ENCODE results near the gene PTPRK. TPM values are rescaled to one million over a fixed set of nuclear protein-coding genes. Genes with fewer than 3 reads are reported as not detected.

Gene PTPRK
- total and polyA plus RNA-seq, 2 of the 13 experiments (the other 11 are each of a cell fraction or from before 2014, with no cell fraction given): 43.6 to 98.3 TPM

DNA sequence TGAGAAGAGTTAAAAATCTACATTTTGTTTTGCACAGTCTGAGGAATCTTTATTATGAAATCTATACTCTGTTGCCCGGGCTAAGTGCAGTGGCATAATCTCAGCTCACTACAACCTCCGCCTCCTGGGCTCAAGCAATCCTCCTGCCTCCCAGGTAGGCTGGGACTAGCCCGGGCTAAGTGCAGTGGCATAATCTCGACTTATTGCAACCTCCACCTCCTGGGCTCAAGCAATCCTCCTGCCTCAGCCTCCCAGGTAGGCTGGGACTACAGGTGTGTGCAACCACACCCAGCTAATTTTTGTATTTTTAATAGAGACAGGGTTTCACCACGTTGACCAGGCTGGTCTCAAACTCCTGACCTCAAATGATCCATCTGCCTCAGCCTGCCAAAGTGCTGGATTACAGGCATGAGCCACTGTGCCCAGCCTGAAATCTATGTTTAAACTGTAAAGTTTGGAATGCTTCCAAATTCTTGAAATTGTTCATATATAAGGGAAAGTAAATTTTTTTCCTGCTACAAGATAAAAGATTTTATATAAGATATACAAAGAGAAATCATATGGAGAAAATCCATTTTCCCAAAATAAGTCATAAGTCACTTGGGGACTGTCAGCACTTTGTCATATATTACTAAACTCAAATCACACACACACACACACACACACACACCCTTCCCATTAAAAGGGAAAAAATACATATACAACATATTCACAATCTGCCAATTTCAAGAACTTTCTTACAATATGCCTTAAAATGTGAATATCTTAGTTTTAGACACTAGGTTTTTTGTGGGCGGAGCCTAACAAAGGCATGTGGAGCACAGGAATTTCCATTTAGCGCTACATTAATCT lies 19.4 kb downstream of the PTPRK start:
- ATAC-seq: no peak
- H3K9me3 ChIP-seq (ENCODE audit: low read length): no peaks in the 10 kb centered on the region
- 73% methylated on average over 7 of the region's 7 CpGs for WGBS (ENCODE audit: low lambda C conversion rate)
- H3K27me3 ChIP-seq (ENCODE audit: control insufficient read depth in 1 of 2, insufficient read depth in 2 of 2, low read length in 2 of 2): no peaks in the 10 kb centered on the region
- H3K36me3 ChIP-seq (replicated peaks in 1 of 2; ENCODE audit: control insufficient read depth in 1 of 2, insufficient read depth in 2 of 2, low read length in 2 of 2): no peaks in the 10 kb centered on the region; a peak in 1 of 5 replicates
- peak overlapping the region; percentile 91 for H3K27ac ChIP-seq (ENCODE audit: extremely low read length, insufficient read depth, low read length)
- no peak overlapping the region for H3K4me3 ChIP-seq (replicated peaks in 1 of 3; ENCODE audit: insufficient read depth in 1 of 3, low read depth in 2 of 3, low read length in 3 of 3)
- no peak overlapping the region for H3K4me2 ChIP-seq (ENCODE audit: low read depth, low read length)
- DNase-seq (ENCODE audit: low spot score): no peak
- peaks cover 95% of the 10 kb centered on the region for H3K79me2 ChIP-seq (ENCODE audit: insufficient read depth, low read length)
- H2AFZ ChIP-seq (ENCODE audit: low read length): no peak overlapping the region
- peak overlapping the region; percentile 25; the same call in 1 of the 2 replicates for H3K9ac ChIP-seq (ENCODE audit: insufficient read depth, low read depth, low read length)
- in situ Hi-C loops (cut with HindIII; ENCODE audit: extremely low pct_ligation_motif_present, low pct_unique_long_range_greater_than_20kb): no loop called here
- H4K20me1 ChIP-seq (ENCODE audit: insufficient read depth, low read length): no peaks in the 10 kb centered on the region
- no TSS peak for BruUV-seq (replicated peaks)
- intact Hi-C loops (cut with micrococcal nuclease; ENCODE audit: unreplicated experiment): no loop called here
- CTCF ChIA-PET (ENCODE audit: low intra/inter-chr PET ratio, low total read pairs): no interaction called here
- peaks cover 100% of the 10 kb centered on the region for H3K4me1 ChIP-seq (ENCODE audit: insufficient read depth, low read length)
- POLR2A ChIA-PET: interaction anchor here (3.5 kb wide), 1 partner anchor 19 kb away, joined by 30 read pairs; the partner anchor contains the start of gene PTPRK
- no peak for FAIRE-seq
- TF ChIP-seq GATAD2A (CRISPR knock-in tag; IDR thresholded peaks at IDR 0.05): 0 out of 2 replicates have a peak, but pooled peaks have one; percentile 25
- TF ChIP-seq ZMYM2 (CRISPR knock-in tag; IDR thresholded peaks at IDR 0.05): 0 out of 2 replicates have a peak, but pooled peaks have one; percentile 31
- peak; percentile 53; the same call in 1 of the 2 replicates for TF ChIP-seq ZMYM3 (CRISPR knock-in tag; IDR thresholded peaks at IDR 0.05)
- TF ChIP-seq POGZ (CRISPR knock-in tag; IDR thresholded peaks at IDR 0.05): peak; percentile 46; the same call in 1 of the 2 replicates
- no peak for TF ChIP-seq TBX2 (CRISPR knock-in tag; IDR thresholded peaks at IDR 0.05; ENCODE audit: borderline replicate concordance)
- TF ChIP-seq, protein P1, sequence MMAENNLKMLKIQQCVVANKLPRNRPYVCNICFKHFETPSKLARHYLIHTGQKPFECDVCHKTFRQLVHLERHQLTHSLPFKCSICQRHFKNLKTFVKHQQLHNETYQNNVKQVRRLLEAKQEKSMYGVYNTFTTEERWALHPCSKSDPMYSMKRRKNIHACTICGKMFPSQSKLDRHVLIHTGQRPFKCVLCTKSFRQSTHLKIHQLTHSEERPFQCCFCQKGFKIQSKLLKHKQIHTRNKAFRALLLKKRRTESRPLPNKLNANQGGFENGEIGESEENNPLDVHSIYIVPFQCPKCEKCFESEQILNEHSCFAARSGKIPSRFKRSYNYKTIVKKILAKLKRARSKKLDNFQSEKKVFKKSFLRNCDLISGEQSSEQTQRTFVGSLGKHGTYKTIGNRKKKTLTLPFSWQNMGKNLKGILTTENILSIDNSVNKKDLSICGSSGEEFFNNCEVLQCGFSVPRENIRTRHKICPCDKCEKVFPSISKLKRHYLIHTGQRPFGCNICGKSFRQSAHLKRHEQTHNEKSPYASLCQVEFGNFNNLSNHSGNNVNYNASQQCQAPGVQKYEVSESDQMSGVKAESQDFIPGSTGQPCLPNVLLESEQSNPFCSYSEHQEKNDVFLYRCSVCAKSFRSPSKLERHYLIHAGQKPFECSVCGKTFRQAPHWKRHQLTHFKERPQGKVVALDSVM (CRISPR knock-in tag; IDR thresholded peaks at IDR 0.05): peak; percentile 95
- TF ChIP-seq, protein P2, sequence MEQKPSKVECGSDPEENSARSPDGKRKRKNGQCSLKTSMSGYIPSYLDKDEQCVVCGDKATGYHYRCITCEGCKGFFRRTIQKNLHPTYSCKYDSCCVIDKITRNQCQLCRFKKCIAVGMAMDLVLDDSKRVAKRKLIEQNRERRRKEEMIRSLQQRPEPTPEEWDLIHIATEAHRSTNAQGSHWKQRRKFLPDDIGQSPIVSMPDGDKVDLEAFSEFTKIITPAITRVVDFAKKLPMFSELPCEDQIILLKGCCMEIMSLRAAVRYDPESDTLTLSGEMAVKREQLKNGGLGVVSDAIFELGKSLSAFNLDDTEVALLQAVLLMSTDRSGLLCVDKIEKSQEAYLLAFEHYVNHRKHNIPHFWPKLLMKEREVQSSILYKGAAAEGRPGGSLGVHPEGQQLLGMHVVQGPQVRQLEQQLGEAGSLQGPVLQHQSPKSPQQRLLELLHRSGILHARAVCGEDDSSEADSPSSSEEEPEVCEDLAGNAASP (CRISPR knock-in tag; IDR thresholded peaks at IDR 0.05; ENCODE audit: borderline replicate concordance): peak; percentile 55; the same call in 1 of the 2 replicates
- TF ChIP-seq, protein P3, sequence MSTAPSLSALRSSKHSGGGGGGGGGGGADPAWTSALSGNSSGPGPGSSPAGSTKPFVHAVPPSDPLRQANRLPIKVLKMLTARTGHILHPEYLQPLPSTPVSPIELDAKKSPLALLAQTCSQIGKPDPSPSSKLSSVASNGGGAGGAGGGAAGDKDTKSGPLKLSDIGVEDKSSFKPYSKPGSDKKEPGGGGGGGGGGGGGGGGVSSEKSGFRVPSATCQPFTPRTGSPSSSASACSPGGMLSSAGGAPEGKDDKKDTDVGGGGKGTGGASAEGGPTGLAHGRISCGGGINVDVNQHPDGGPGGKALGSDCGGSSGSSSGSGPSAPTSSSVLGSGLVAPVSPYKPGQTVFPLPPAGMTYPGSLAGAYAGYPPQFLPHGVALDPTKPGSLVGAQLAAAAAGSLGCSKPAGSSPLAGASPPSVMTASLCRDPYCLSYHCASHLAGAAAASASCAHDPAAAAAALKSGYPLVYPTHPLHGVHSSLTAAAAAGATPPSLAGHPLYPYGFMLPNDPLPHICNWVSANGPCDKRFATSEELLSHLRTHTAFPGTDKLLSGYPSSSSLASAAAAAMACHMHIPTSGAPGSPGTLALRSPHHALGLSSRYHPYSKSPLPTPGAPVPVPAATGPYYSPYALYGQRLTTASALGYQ (CRISPR knock-in tag; IDR thresholded peaks at IDR 0.05): no peak
- TF ChIP-seq RCOR2 (CRISPR knock-in tag; IDR thresholded peaks at IDR 0.05): 0 out of 2 replicates have a peak, but pooled peaks have one; percentile 35
- TF ChIP-seq SALL1 (CRISPR knock-in tag; IDR thresholded peaks at IDR 0.05): 0 out of 2 replicates have a peak, but pooled peaks have one; percentile 30
- TF ChIP-seq, protein P4, sequence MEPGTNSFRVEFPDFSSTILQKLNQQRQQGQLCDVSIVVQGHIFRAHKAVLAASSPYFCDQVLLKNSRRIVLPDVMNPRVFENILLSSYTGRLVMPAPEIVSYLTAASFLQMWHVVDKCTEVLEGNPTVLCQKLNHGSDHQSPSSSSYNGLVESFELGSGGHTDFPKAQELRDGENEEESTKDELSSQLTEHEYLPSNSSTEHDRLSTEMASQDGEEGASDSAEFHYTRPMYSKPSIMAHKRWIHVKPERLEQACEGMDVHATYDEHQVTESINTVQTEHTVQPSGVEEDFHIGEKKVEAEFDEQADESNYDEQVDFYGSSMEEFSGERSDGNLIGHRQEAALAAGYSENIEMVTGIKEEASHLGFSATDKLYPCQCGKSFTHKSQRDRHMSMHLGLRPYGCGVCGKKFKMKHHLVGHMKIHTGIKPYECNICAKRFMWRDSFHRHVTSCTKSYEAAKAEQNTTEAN (CRISPR knock-in tag; conservative IDR thresholded peaks at IDR 0.05): no peak
- TF ChIP-seq ZNF292 (CRISPR knock-in tag; IDR thresholded peaks at IDR 0.05; ENCODE audit: borderline replicate concordance, low read depth): 0 out of 2 replicates have a peak, but pooled peaks have one; percentile 26
- TF ChIP-seq ADNP (CRISPR knock-in tag; IDR thresholded peaks at IDR 0.05): peak; percentile 61; the same call in 1 of the 2 replicates
- TF ChIP-seq NR2F2 (IDR thresholded peaks at IDR 0.05; ENCODE audit: borderline replicate concordance, low read depth): no peak
- TF ChIP-seq, protein P5, sequence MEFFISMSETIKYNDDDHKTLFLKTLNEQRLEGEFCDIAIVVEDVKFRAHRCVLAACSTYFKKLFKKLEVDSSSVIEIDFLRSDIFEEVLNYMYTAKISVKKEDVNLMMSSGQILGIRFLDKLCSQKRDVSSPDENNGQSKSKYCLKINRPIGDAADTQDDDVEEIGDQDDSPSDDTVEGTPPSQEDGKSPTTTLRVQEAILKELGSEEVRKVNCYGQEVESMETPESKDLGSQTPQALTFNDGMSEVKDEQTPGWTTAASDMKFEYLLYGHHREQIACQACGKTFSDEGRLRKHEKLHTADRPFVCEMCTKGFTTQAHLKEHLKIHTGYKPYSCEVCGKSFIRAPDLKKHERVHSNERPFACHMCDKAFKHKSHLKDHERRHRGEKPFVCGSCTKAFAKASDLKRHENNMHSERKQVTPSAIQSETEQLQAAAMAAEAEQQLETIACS (CRISPR knock-in tag; IDR thresholded peaks at IDR 0.05): no peak

All from HepG2 (cell line).